AG04450 (cell line): ENCODE data around the gene PXMP2. TPM values are rescaled to one million over a fixed set of nuclear protein-coding genes. Genes with fewer than 3 reads are reported as not detected.

Experiments used
- CTCF ChIA-PET: fragments of 300-600, 350-600 bp; formaldehyde crosslinking; extraction: SDS; loops from one replicate; lab custom pipeline; 2022; ENCODE audit warnings: antibody characterized with exemption, inconsistent platforms; lab: Charles Lee
- POLR2A ChIA-PET: fragments of 350-600 bp; formaldehyde crosslinking; extraction: SDS; loops from one replicate; lab custom pipeline; 2021; ENCODE audit warnings: antibody characterized with exemption, inconsistent platforms; lab: Yijun Ruan, JAX
- DNase-seq: peaks from one replicate; pipeline ENCODE4 v3.0.0-alpha.2; 2011; ENCODE audit warnings: low read depth, low spot score
- H3K27ac ChIP-seq: one replicate; pipeline ENCODE4 v1.5.1; 2012; ENCODE audit warnings: low read depth, low read length, control low read depth
- H3K27me3 ChIP-seq: one replicate; pipeline ENCODE4 v1.6.0; 2012; ENCODE audit warnings: low read length; ENCODE audit not compliant: control insufficient read depth, insufficient read depth
- H3K4me3 ChIP-seq: 2 replicates; pipeline ENCODE4 v1.5.1; 2011; ENCODE audit warnings: mild to moderate bottlenecking, low read depth, low read length, control low read depth
- H3K9me3 ChIP-seq: 2 replicates; pipeline ENCODE4 v1.5.1; 2012; ENCODE audit warnings: low read length; ENCODE audit not compliant: control insufficient read depth, insufficient read depth
- polyA plus RNA-seq: library from polyadenylated mRNA; depleted of rRNA; stranded (reverse); fragments of >200 nt; gene quantifications from 2 replicates; pipeline ENCODE4 v1.2.3, GENCODE V29; 2011
- TF ChIP-seq, protein P1 (sequence below): IDR thresholded peaks from 2 replicates; pipeline ENCODE4 v1.5.1; 2011; ENCODE audit warnings: low read depth, low read length, control low read depth, inconsistent platforms

Gene PXMP2
- polyA plus RNA-seq, 1 experiment, result 17.3 TPM

DNA sequence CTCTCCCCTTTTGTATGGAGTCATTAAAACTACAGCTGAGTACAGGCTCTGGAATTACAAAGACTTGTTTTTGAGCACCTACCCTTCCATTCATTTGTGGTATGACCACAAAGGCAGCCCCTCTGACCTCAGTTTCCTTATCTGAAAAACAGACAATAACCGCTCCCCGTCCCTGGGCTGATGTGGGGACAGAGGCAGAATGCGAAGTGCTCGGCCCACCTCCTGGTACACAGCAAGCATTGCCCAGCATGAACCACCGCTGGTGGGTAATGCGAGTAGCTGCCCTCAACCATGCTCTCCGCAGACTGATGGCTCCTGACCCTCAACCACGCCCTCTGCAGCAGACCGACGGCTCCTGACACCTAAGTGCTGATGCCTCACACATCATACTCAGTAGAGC lies 46.5 kb upstream of the PXMP2 start:
- no peak overlapping the region for H3K4me3 ChIP-seq
- no peak overlapping the region for H3K27ac ChIP-seq
- CTCF ChIA-PET, result no interaction called here
- TF ChIP-seq, protein P1, sequence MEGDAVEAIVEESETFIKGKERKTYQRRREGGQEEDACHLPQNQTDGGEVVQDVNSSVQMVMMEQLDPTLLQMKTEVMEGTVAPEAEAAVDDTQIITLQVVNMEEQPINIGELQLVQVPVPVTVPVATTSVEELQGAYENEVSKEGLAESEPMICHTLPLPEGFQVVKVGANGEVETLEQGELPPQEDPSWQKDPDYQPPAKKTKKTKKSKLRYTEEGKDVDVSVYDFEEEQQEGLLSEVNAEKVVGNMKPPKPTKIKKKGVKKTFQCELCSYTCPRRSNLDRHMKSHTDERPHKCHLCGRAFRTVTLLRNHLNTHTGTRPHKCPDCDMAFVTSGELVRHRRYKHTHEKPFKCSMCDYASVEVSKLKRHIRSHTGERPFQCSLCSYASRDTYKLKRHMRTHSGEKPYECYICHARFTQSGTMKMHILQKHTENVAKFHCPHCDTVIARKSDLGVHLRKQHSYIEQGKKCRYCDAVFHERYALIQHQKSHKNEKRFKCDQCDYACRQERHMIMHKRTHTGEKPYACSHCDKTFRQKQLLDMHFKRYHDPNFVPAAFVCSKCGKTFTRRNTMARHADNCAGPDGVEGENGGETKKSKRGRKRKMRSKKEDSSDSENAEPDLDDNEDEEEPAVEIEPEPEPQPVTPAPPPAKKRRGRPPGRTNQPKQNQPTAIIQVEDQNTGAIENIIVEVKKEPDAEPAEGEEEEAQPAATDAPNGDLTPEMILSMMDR, result no peak
- DNase-seq, result no peak
- no peaks in the 10 kb centered on the region for H3K9me3 ChIP-seq
- POLR2A ChIA-PET, result no interaction called here
- H3K27me3 ChIP-seq, result no peaks in the 10 kb centered on the region

DNA sequence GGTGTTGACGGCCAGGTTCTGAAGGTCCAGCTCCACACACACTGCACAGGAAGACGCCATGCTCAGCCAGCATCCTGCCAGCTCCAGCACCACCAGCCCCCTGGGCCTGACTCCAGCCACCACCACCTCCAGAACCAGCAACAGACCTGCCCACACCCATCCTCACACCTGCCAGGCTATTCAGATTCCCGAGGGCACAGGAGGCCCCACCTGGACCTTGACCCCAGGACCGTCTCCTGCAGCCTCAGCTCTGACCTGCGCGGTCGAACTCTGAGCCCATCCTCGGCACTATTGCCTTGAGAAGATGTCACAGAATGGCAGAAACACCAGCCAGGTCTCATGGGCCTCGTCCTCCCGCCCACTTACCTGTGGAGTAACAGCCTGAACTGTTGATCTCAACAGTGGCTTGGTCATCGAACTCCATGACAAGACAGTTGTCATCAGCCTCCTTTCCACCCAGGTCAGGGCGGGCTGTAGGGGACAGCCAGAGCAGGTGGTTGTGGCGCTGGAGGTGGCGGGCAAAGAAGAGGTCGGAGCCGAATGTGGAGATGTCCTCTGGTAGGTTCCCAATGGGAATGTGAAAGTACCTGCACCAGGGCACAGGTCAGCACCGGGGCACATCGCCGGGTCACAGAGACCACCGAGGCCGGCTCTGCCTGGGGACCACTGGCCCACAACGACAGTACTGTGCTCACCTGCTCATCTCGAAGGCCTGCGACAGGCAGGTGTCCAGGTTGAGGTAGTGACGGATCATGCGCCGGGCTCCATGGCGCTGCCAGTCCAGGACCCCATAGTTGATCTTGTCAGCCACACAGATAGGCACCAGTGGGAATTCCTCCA lies 45.4 kb upstream of the PXMP2 start:
- no peak for DNase-seq
- TF ChIP-seq, protein P1, result no peak
- Histone ChIP-seq H3K4me3 (no peak overlapping the region), H3K27me3 (no peaks in the 10 kb centered on the region), H3K9me3 (no peaks in the 10 kb centered on the region), H3K27ac (no peak overlapping the region)
- ChIA-PET POLR2A (no interaction called here), CTCF (no interaction called here)

DNA sequence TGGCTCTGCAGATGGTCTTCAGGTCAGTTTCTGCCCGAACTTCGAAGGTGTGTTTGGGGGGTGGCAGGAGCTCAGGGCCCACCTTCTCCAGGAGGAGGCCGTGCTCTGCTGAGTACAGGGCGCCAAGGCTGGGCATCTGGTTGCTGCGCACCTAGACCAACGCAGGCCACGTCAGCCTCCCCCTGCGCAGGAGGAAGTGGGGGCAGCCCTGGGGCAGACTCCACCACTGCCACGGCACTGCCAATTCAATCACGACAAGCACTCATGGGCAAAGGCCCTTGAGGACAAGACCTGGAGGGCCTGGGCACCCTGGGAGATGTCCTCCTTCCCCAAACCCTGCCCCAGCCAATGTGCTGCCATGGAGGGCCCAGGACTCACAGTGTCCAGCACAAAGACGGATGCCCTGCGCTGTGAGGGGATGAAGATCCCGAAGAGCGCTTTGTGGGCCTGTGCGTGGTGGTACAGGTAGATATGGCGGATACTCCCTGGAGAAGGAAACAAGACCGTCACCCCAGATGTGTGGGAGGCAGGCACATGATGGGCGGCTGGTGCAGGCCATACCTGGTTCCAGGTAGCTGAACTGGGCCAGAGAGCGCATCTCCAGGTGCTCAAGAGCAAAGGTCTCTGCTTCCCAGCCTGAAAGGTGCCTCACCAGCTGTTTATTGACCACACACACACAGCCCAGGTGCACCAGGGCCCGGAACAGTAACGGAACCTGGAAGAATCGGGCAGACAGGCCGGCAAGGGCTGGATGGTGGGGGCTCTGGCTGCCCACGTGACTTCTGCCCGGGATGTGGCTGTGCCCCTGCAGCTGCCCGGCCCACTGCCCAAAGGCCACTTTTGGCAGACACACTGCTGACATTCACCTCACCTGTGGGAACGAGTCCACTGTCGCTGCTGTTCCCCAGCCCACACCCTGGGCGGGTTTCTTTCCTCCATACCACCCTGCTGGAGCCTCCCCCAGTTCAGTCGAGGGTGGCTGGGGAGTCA lies 44.2 kb upstream of the PXMP2 start:
- H3K27me3 ChIP-seq, result no peaks in the 10 kb centered on the region
- ChIA-PET CTCF (no interaction called here), POLR2A (interaction anchor here (0.6 kb wide), 1 partner anchor 13 kb away, joined by 14 read pairs; no protein-coding TSS in a partner anchor)
- no peak overlapping the region for H3K27ac ChIP-seq
- DNase-seq, result no peak
- TF ChIP-seq, protein P1, result no peak
- H3K9me3 ChIP-seq, result no peaks in the 10 kb centered on the region
- no peak overlapping the region for H3K4me3 ChIP-seq

DNA sequence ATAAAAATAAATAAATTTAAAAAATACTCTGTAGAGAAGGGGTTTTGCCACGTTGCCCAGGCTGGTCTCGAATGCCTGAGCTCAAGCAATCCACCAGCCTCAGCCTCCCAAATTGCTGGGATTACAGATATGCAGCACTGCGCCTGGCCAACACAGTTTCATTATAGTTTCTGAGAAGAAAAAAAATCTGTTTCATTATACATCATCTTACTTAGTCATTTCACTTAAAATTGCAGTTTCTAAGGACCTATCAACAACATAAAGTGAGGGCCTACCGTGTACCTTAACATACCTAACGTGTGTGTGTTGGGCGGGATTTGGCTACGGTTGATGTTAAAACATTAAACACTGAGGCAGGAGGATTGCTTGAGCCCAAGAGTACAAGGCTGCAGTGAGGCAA lies 40.5 kb upstream of the PXMP2 start:
- CTCF ChIA-PET, result no interaction called here
- DNase-seq, result no peak
- H3K27ac ChIP-seq, result no peak overlapping the region
- TF ChIP-seq, protein P1, result no peak
- POLR2A ChIA-PET, result no interaction called here
- no peaks in the 10 kb centered on the region; the same call in 1 of the 2 replicates for H3K9me3 ChIP-seq
- no peaks in the 10 kb centered on the region for H3K27me3 ChIP-seq
- no peak overlapping the region for H3K4me3 ChIP-seq
